SK-N-SH (cell line): ENCODE measurements around the gene TXNRD2. TPM values are rescaled to one million over a fixed set of nuclear protein-coding genes. Genes with fewer than 3 reads are reported as not detected.

Experiments used
- CTCF ChIA-PET: fragments of 300-600, 350-600 bp; formaldehyde crosslinking; extraction: SDS; loops from one replicate; lab custom pipeline; 2021; lab: Yijun Ruan, JAX
- POLR2A ChIA-PET: fragments of 350-600 bp; sonication (Branson Sonifier 250); formaldehyde crosslinking; extraction: SDS; loops from one replicate; lab custom pipeline; 2020; ENCODE audit warnings: antibody characterized with exemption, inconsistent platforms; lab: Yijun Ruan, JAX
- DNase-seq: peaks from one replicate; pipeline ENCODE4 v3.0.0; 2012
- H2AFZ ChIP-seq: fragments of 200-600 bp; sonication (generic); 2 replicates; pipeline ENCODE4 v1.8.1; 2016; ENCODE audit warnings: antibody characterized with exemption, mild to moderate bottlenecking, low read depth
- H3F3A ChIP-seq: fragments of 200-600 bp; sonication (generic); replicated peaks from 2 replicates; pipeline ENCODE3; 2016; ENCODE audit warnings: antibody characterized with exemption, mild to moderate bottlenecking; ENCODE audit not compliant: insufficient read depth
- H3K27ac ChIP-seq, 2 experiments: fragments of 200-500 bp in 1 of 2; fragments of 200-600 bp in 1 of 2; sonication (Bioruptor generic) in 1 of 2; sonication (generic), shearing (Covaris generic) in 1 of 2; 2 replicates each; pipeline versions ENCODE4 v1.5.1 to v1.6.1; 2014 to 2016; ENCODE audit warnings: low read depth in 2 of 2, inconsistent platforms in 1 of 2, low read length in 1 of 2, mild to moderate bottlenecking in 1 of 2, mixed read lengths in 1 of 2
- H3K27me3 ChIP-seq: fragments of 200-600 bp; sonication (generic), shearing (Covaris generic); 2 replicates; pipeline ENCODE4 v1.6.1; 2016; ENCODE audit warnings: mixed run types; ENCODE audit not compliant: insufficient read depth
- H3K36me3 ChIP-seq, 2 experiments: fragments of 200-500 bp in 1 of 2; fragments of 200-600 bp in 1 of 2; sonication (Bioruptor generic) in 1 of 2; sonication (generic) in 1 of 2; replicated peaks in 1 of 2; 2 replicates each; pipeline versions ENCODE3 to v1.5.1; 2014 to 2016; ENCODE audit warnings: low read length in 1 of 2, mild to moderate bottlenecking in 1 of 2; ENCODE audit not compliant: insufficient read depth in 2 of 2, control insufficient read depth in 1 of 2
- H3K4me1 ChIP-seq, 2 experiments: fragments of 200-500 bp in 1 of 2; fragments of 200-600 bp in 1 of 2; sonication (Bioruptor generic) in 1 of 2; sonication (generic), shearing (Covaris generic) in 1 of 2; 2 replicates each; pipeline versions ENCODE4 v1.5.1 to v1.6.1; 2014 to 2016; ENCODE audit warnings: low read depth in 1 of 2, low read length in 1 of 2, mixed run types in 1 of 2; ENCODE audit not compliant: insufficient read depth in 2 of 2, control insufficient read depth in 1 of 2
- H3K4me2 ChIP-seq: fragments of 200-600 bp; sonication (generic), shearing (Covaris generic); 2 replicates; pipeline ENCODE4 v1.6.1; 2017; ENCODE audit warnings: mixed run types
- H3K4me3 ChIP-seq, 2 experiments: fragments of 200-500 bp in 1 of 2; fragments of 200-600 bp in 1 of 2; sonication (Bioruptor generic) in 1 of 2; sonication (generic), shearing (Covaris generic) in 1 of 2; 2 replicates each; pipeline versions ENCODE4 v1.5.1 to v1.8.1; 2014 to 2016; ENCODE audit warnings: low read depth in 2 of 2, inconsistent platforms in 1 of 2, low read length in 1 of 2, mild to moderate bottlenecking in 1 of 2, mixed read lengths in 1 of 2, moderate library complexity in 1 of 2
- H3K79me2 ChIP-seq: fragments of 200-600 bp; sonication (generic); 2 replicates; pipeline ENCODE4 v1.8.1; 2017; ENCODE audit warnings: mild to moderate bottlenecking; ENCODE audit not compliant: insufficient read depth
- H3K9ac ChIP-seq: fragments of 200-600 bp; sonication (generic); 2 replicates; pipeline ENCODE4 v1.6.1; 2017; ENCODE audit warnings: mixed run types
- H3K9me2 ChIP-seq: fragments of 200-600 bp; sonication (generic); 2 replicates; pipeline ENCODE4 v1.6.1; 2017; ENCODE audit warnings: mixed run types
- H3K9me3 ChIP-seq: fragments of 200-600 bp; sonication (generic); 2 replicates; pipeline ENCODE4 v1.6.1; 2017; ENCODE audit warnings: mixed run types, mild to moderate bottlenecking, moderate library complexity
- H4K20me1 ChIP-seq: fragments of 200-600 bp; sonication (generic); 2 replicates; pipeline ENCODE4 v1.6.1; 2017; ENCODE audit warnings: mild to moderate bottlenecking, mixed run types; ENCODE audit not compliant: insufficient read depth
- ELF1 ChIP-seq: IDR thresholded peaks from 2 replicates; pipeline ENCODE4 v1.4.0; 2012
- EP300 ChIP-seq, 2 experiments: IDR thresholded peaks; 2 replicates each; pipeline versions ENCODE4 v1.4.0 to v1.6.1; 2012; ENCODE audit warnings: borderline replicate concordance in 1 of 2, low read depth in 1 of 2, low read length in 1 of 2
- FOSL2 ChIP-seq: IDR thresholded peaks from 2 replicates; pipeline ENCODE4 v1.4.0; 2012; ENCODE audit warnings: low read depth, mild to moderate bottlenecking, moderate library complexity, borderline replicate concordance
- FOXJ3 ChIP-seq: sonication (generic); formaldehyde crosslinking; IDR thresholded peaks from 2 replicates; pipeline ENCODE4 v1.5.1; 2020; ENCODE audit warnings: mild to moderate bottlenecking, missing genetic modification reagents
- GATA2 ChIP-seq: sonication (generic); formaldehyde crosslinking; IDR thresholded peaks from 2 replicates; pipeline ENCODE4 v1.5.0; 2020; ENCODE audit warnings: mild to moderate bottlenecking, missing genetic modification reagents
- MAX ChIP-seq: IDR thresholded peaks from 2 replicates; pipeline ENCODE4 v1.4.0; 2012; ENCODE audit warnings: low read depth
- MEF2A ChIP-seq: IDR thresholded peaks from 2 replicates; pipeline ENCODE4 v1.4.0; 2012; ENCODE audit warnings: low read depth, borderline replicate concordance
- MXI1 ChIP-seq: IDR thresholded peaks from 2 replicates; pipeline ENCODE4 v1.6.1; 2012; ENCODE audit warnings: mild to moderate bottlenecking, low read depth, low read length, improper control_type of control experiment
- NFIC ChIP-seq: IDR thresholded peaks from 2 replicates; pipeline ENCODE4 v1.4.0; 2012; ENCODE audit warnings: borderline replicate concordance
- NRF1 ChIP-seq: IDR thresholded peaks from 2 replicates; pipeline ENCODE4 v1.6.1; 2012; ENCODE audit warnings: low read depth, mild to moderate bottlenecking, low read length
- POLR2AphosphoS5 ChIP-seq: IDR thresholded peaks from 2 replicates; pipeline ENCODE4 v1.6.1; 2012; ENCODE audit warnings: low read depth, low read length
- RAD21 ChIP-seq: IDR thresholded peaks from 2 replicates; pipeline ENCODE4 v1.6.1; 2012; ENCODE audit warnings: mild to moderate bottlenecking, low read length
- REST ChIP-seq: IDR thresholded peaks from 2 replicates; pipeline ENCODE4 v1.6.1; 2012; ENCODE audit warnings: mild to moderate bottlenecking, low read depth, low read length, moderate library complexity
- SIN3A ChIP-seq: IDR thresholded peaks from 2 replicates; pipeline ENCODE4 v1.6.1; 2012; ENCODE audit warnings: low read depth, mild to moderate bottlenecking, low read length, moderate library complexity, borderline replicate concordance
- SMC3 ChIP-seq: IDR thresholded peaks from 2 replicates; pipeline ENCODE4 v1.6.1; 2012; ENCODE audit warnings: low read depth, low read length, improper control_type of control experiment
- TAF1 ChIP-seq: IDR thresholded peaks from 2 replicates; pipeline ENCODE4 v1.6.1; 2012; ENCODE audit warnings: low read depth, mild to moderate bottlenecking, low read length, moderate library complexity, borderline replicate concordance
- TCF12 ChIP-seq: IDR thresholded peaks from 2 replicates; pipeline ENCODE4 v1.4.0; 2012
- YY1 ChIP-seq: IDR thresholded peaks from 2 replicates; pipeline ENCODE4 v1.4.0; 2012; ENCODE audit warnings: low read depth, mild to moderate bottlenecking
- ZBTB33 ChIP-seq: IDR thresholded peaks from 2 replicates; pipeline ENCODE4 v1.4.0; 2012; ENCODE audit warnings: low read depth, borderline replicate concordance
- WGBS: methylation state at CpG from one replicate; pipeline ENCODE4 v1.1.6; 2017; ENCODE audit warnings: low lambda C conversion rate; 5-methylcytosine and 5-hydroxymethylcytosine counted together
- polyA plus RNA-seq, 3 experiments: library from polyadenylated mRNA; depleted of rRNA; stranded (reverse); fragments of >200 nt; gene quantifications; 2 replicates each; pipeline ENCODE4 v1.2.3, GENCODE V29; 2012
- TF ChIP-seq, protein P1 (sequence below): fragments of 200-600 bp; sonication (generic); IDR thresholded peaks from 2 replicates; pipeline ENCODE4 v1.6.1; 2017; ENCODE audit warnings: antibody characterized with exemption, mild to moderate bottlenecking, moderate library complexity

TXNRD2 gene
- polyA plus RNA-seq, 1 of the 3 experiments (the other 2 are of a cell fraction) = 34.7 TPM

DNA sequence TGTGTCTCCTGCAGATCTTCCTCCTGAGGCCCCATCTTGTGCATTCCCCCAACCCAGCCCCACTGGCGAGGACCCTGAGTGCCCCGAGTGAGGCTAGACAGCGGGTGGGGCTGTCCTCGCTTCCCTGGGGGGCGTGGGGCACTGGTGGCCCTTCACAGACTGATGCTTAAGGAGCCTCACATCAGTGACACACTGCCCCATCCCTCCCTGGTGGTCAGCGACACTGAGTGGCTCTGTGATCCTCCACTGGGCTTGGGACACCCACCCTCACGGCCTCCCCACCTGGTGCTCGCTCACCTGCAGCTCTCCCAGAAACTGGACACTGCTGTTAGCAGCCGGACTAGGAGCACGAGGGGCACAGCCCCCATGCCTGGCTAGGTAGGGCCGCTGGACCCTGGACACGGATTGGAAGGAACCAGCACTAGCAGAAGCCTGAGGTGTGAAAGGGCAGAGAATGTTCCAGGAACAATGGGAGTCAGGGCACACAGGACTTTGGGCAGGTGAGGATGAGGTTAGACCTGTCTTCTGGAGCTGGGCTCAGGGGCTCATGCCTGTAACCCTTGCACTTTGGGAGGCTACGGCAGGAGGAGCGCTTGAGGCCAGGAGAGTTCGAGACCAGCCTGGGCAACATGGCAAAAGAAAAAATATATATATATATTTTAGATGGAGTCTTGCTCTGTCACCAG is 23.2 kb upstream of the TXNRD2 start:
- CTCF ChIA-PET = interaction anchor here (0.7 to 16.4 kb wide), 3 partner anchors 14 to 95 kb away, joined by 3 to 501 read pairs (median 4); no protein-coding TSS in a partner anchor
- WGBS = 96% methylated on average over 8 of the region's 15 CpGs

DNA sequence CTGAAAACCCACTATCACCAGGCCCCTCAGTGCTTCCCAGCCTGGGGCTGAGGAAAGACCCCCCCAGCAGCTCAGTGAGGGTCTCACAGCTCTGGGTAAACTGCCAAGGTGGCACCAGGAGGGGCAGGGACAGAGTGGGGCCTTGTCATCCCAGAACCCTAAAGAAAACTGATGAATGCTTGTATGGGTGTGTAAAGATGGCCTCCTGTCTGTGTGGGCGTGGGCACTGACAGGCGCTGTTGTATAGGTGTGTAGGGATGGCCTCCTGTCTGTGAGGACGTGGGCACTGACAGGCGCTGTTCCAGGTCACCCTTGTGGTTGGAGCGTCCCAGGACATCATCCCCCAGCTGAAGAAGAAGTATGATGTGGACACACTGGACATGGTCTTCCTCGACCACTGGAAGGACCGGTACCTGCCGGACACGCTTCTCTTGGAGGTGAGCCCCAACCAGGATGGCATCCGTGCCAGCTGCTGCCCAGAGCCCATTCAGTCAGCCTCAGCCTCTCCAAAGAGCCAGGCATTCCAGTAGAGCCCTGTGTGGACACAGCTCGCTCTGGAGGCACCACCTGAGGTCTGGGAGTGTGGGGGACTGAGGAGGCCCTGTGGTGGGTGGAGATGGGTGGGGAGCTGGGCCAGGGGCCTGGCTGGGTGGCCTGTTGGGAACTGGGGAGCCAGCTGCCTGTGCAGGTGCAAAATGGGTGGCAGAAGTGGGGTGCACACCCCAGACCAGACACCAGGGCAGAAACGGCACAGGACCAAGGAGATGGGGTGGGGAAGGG is 22.4 kb upstream of the TXNRD2 start:
- no peak overlapping the region for H3K4me3 ChIP-seq
- no peaks in the 10 kb centered on the region for H3K27me3 ChIP-seq
- H3F3A ChIP-seq = peaks cover 3% of the 10 kb centered on the region
- H4K20me1 ChIP-seq = peaks cover 17% of the 10 kb centered on the region
- no peak for DNase-seq
- no peak overlapping the region for H3K27ac ChIP-seq
- WGBS = 95% methylated on average over 4 of the region's 12 CpGs
- H3K9ac ChIP-seq = no peak overlapping the region
- peaks cover 13 to 42% of the 10 kb centered on the region in 2 experiments for H3K36me3 ChIP-seq
- H3K4me1 ChIP-seq = peaks cover 7 to 14% of the 10 kb centered on the region in 2 experiments; a peak in 2 of 4 replicates
- H3K79me2 ChIP-seq = no peaks in the 10 kb centered on the region
- H3K9me2 ChIP-seq = no peaks in the 10 kb centered on the region
- H3K9me3 ChIP-seq = no peaks in the 10 kb centered on the region
- H2AFZ ChIP-seq = no peak overlapping the region
- CTCF ChIA-PET = interaction anchor here (1.0 to 16.4 kb wide), 4 partner anchors 11 to 120 kb away, joined by 3 to 501 read pairs (median 6); no protein-coding TSS in a partner anchor
- POLR2A ChIA-PET = interaction anchor here (1.2 kb wide), 1 partner anchor 22 kb away, joined by 3 read pairs; no protein-coding TSS in a partner anchor
- no peak overlapping the region for H3K4me2 ChIP-seq
- TF ChIP-seq RAD21 (no peak), FOSL2 (no peak), FOXJ3 (CRISPR knock-in tag) (no peak), MEF2A (no peak), SIN3A (no peak), ELF1 (no peak), TAF1 (no peak), ZBTB33 (no peak), TCF12 (no peak), NFIC (no peak), MAX (no peak), POLR2AphosphoS5 (no peak), REST (no peak), MXI1 (no peak), SMC3 (no peak)
- TF ChIP-seq, protein P1, sequence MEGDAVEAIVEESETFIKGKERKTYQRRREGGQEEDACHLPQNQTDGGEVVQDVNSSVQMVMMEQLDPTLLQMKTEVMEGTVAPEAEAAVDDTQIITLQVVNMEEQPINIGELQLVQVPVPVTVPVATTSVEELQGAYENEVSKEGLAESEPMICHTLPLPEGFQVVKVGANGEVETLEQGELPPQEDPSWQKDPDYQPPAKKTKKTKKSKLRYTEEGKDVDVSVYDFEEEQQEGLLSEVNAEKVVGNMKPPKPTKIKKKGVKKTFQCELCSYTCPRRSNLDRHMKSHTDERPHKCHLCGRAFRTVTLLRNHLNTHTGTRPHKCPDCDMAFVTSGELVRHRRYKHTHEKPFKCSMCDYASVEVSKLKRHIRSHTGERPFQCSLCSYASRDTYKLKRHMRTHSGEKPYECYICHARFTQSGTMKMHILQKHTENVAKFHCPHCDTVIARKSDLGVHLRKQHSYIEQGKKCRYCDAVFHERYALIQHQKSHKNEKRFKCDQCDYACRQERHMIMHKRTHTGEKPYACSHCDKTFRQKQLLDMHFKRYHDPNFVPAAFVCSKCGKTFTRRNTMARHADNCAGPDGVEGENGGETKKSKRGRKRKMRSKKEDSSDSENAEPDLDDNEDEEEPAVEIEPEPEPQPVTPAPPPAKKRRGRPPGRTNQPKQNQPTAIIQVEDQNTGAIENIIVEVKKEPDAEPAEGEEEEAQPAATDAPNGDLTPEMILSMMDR = no peak

More for the DNA sequence above, 23.2 kb upstream of the TXNRD2 start:
- H3K4me1 ChIP-seq = peaks cover 7 to 14% of the 10 kb centered on the region in 2 experiments; a peak in 2 of 4 replicates
- H3K27me3 ChIP-seq = no peaks in the 10 kb centered on the region
- no peak overlapping the region for H3K4me3 ChIP-seq
- no peaks in the 10 kb centered on the region for H3K9me3 ChIP-seq
- H3K36me3 ChIP-seq = peaks cover 13 to 49% of the 10 kb centered on the region in 2 experiments
- H3K9ac ChIP-seq = no peak overlapping the region
- no peaks in the 10 kb centered on the region for H3K79me2 ChIP-seq
- peaks cover 17% of the 10 kb centered on the region for H4K20me1 ChIP-seq
- no peak overlapping the region for H3K27ac ChIP-seq
- H3K4me2 ChIP-seq = no peak overlapping the region
- no peak overlapping the region for H2AFZ ChIP-seq
- H3K9me2 ChIP-seq = no peaks in the 10 kb centered on the region
- peaks cover 3% of the 10 kb centered on the region for H3F3A ChIP-seq
- TF ChIP-seq GATA2 (CRISPR knock-in tag) = no peak
- no peak for TF ChIP-seq YY1
- no peak for TF ChIP-seq FOSL2
- TF ChIP-seq EP300 (IDR thresholded peaks at IDR 0.05; ENCODE audit: borderline replicate concordance in 1 of 2, low read depth in 1 of 2, low read length in 1 of 2) = no peak
- TF ChIP-seq NRF1 = no peak
- DNase-seq = no peak
- POLR2A ChIA-PET = interaction anchor here (1.2 kb wide), 1 partner anchor 21 kb away, joined by 3 read pairs; no protein-coding TSS in a partner anchor
